B cell (primary cell): ENCODE results near the gene CD8A. TPM values are rescaled to one million over a fixed set of nuclear protein-coding genes. Genes with fewer than 3 reads are reported as not detected.

Experiments used
- ATAC-seq: fragments of 200-7000 bp; cut with Tn5 transposase; one replicate; pipeline ENCODE4 v1.10.0; 2021; ENCODE audit warnings: low read depth, mild to moderate bottlenecking, moderate number of reproducible peaks, moderate library complexity
- CTCF ChIA-PET: fragments of 350-600 bp; sonication (Branson Sonifier 250); formaldehyde crosslinking; loops from one replicate; lab custom pipeline; 2021; ENCODE audit warnings: antibody characterized with exemption, inconsistent platforms; lab: Charles Lee
- POLR2A ChIA-PET: fragments of 350-600 bp; sonication (Branson Sonifier 250); formaldehyde crosslinking; loops from one replicate; lab custom pipeline; 2021; ENCODE audit warnings: antibody characterized with exemption; lab: Charles Lee
- DNase-seq: peaks from one replicate; pipeline ENCODE4 v3.0.0; 2013
- H2AFZ ChIP-seq: 2 replicates; pipeline ENCODE4 v1.6.1; 2012; ENCODE audit warnings: mild to moderate bottlenecking, low read depth, low read length; ENCODE audit not compliant: insufficient read depth, poor library complexity, severe bottlenecking
- H3K27ac ChIP-seq, 2 donors: 1 replicate in 1 of 2; 2 replicates in 1 of 2; pipeline ENCODE4 v1.5.1; 2012 to 2013; ENCODE audit warnings: low read length in 2 of 2, mild to moderate bottlenecking in 2 of 2, moderate library complexity in 1 of 2
- H3K27me3 ChIP-seq, 4 experiments: fragments of 200-600 bp in 1 of 4; sonication (generic) in 1 of 4; replicated peaks in 1 of 4; 1 replicate in 2 of 4; 2 replicates in 2 of 4; pipeline versions ENCODE4 v1.6.1 to v1.7.0; 2013 to 2016; ENCODE audit warnings: low read length in 3 of 4, mild to moderate bottlenecking in 2 of 4, mixed read lengths in 1 of 4, moderate library complexity in 1 of 4; ENCODE audit not compliant: insufficient read depth in 4 of 4, control insufficient read depth in 3 of 4; ENCODE audit errors: control extremely low read depth in 1 of 4
- H3K36me3 ChIP-seq, 2 experiments: replicated peaks in 1 of 2; 1 replicate in 1 of 2; 2 replicates in 1 of 2; pipeline versions ENCODE4 v1.6.1 to v1.7.1; 2013; ENCODE audit warnings: low read length in 1 of 2; ENCODE audit not compliant: insufficient read depth in 2 of 2, control insufficient read depth in 1 of 2; ENCODE audit errors: control extremely low read depth in 1 of 2, extremely low read depth in 1 of 2
- H3K4me1 ChIP-seq, 2 donors: fragments of 200-600 bp in 1 of 2; sonication (generic) in 1 of 2; 1 replicate in 1 of 2; 2 replicates in 1 of 2; pipeline versions ENCODE4 v1.5.1 to v1.6.1; 2013 to 2017; ENCODE audit warnings: low read length in 2 of 2; ENCODE audit not compliant: control insufficient read depth in 2 of 2, insufficient read depth in 2 of 2
- H3K4me2 ChIP-seq: replicated peaks from 2 replicates; pipeline ENCODE3; 2012; ENCODE audit warnings: mild to moderate bottlenecking, low read depth, low read length; ENCODE audit not compliant: poor library complexity, severe bottlenecking
- H3K4me3 ChIP-seq, 5 experiments: fragments of 200-600 bp in 1 of 5; sonication (generic) in 1 of 5; 1 replicate in 3 of 5; 2 replicates in 2 of 5; pipeline versions ENCODE4 v1.5.1 to v1.7.0; 2011 to 2016; ENCODE audit warnings: low read length in 4 of 5, mild to moderate bottlenecking in 4 of 5, low read depth in 2 of 5, control low read depth in 1 of 5, moderate library complexity in 1 of 5; ENCODE audit not compliant: insufficient read depth in 1 of 5; ENCODE audit errors: control extremely low read depth in 1 of 5, extremely low read depth in 1 of 5
- H3K79me2 ChIP-seq: fragments of 200-600 bp; sonication (generic); one replicate; pipeline ENCODE4 v1.6.0; 2016; ENCODE audit warnings: low read length; ENCODE audit not compliant: control insufficient read depth, insufficient read depth
- H3K9ac ChIP-seq: fragments of 200-600 bp; sonication (generic); 2 replicates; pipeline ENCODE4 v1.6.1; 2017; ENCODE audit warnings: mild to moderate bottlenecking, low read length, moderate library complexity
- H3K9me3 ChIP-seq, 3 donors: one replicate each; pipeline versions ENCODE4 v1.6.1 to v1.7.1; 2013; ENCODE audit warnings: low read length in 2 of 3; ENCODE audit not compliant: control insufficient read depth in 2 of 3, insufficient read depth in 1 of 3; ENCODE audit errors: control extremely low read depth in 1 of 3
- H4K20me1 ChIP-seq: 2 replicates; pipeline ENCODE4 v1.6.0; 2012; ENCODE audit warnings: mild to moderate bottlenecking, low read length; ENCODE audit not compliant: insufficient read depth, control insufficient read depth, poor library complexity, severe bottlenecking
- H3K27ac Mint-ChIP-seq: one replicate; pipeline ENCODE4 v1.8.0; 2021; ENCODE audit warnings: mixed read lengths
- H3K27me3 Mint-ChIP-seq: one replicate; pipeline ENCODE4 v1.8.0; 2021; ENCODE audit warnings: mixed read lengths
- H3K4me1 Mint-ChIP-seq: one replicate; pipeline ENCODE4 v1.8.0; 2021; ENCODE audit warnings: mixed read lengths
- H3K4me3 Mint-ChIP-seq: one replicate; pipeline ENCODE4 v1.8.0; 2021; ENCODE audit warnings: mixed read lengths
- H3K9me3 Mint-ChIP-seq: one replicate; pipeline ENCODE4 v1.8.0; 2022; ENCODE audit warnings: mixed read lengths; ENCODE audit not compliant: insufficient read depth
- CTCF ChIP-seq: fragments of 200-600 bp; IDR thresholded peaks from one replicate; pipeline ENCODE4 v1.8.0; 2022; ENCODE audit warnings: antibody characterized with exemption, mild to moderate bottlenecking
- EZH2 ChIP-seq: IDR thresholded peaks from 2 replicates; pipeline ENCODE4 v1.6.1; 2012; ENCODE audit warnings: borderline replicate concordance, low read depth, mild to moderate bottlenecking, moderate library complexity, low read length; ENCODE audit not compliant: insufficient read depth, poor library complexity, severe bottlenecking
- WGBS: methylation state at CpG from one replicate; pipeline ENCODE4 v1.1.5; 2013; ENCODE audit warnings: missing lambda C conversion rate; ENCODE audit not compliant: insufficient coverage; 5-methylcytosine and 5-hydroxymethylcytosine counted together
- intact Hi-C: fragments of 100-400 bp; cut with micrococcal nuclease; formaldehyde crosslinking; loops from one replicate; pipeline ENCODE4 v1.10.0; 2022
- polyA plus RNA-seq: library from polyadenylated mRNA; depleted of rRNA; stranded (reverse); fragments of >200 nt; gene quantifications from 2 replicates; pipeline ENCODE4 v1.2.3, GENCODE V29; 2012
- total RNA-seq, 2 donors: library from RNA; stranded (reverse); fragments of 120-200 nt in 1 of 2; gene quantifications; 1 replicate in 1 of 2; 2 replicates in 1 of 2; pipeline versions ENCODE4 v1.2.3 to v1.2.4, GENCODE V29; 2013 to 2022

Gene CD8A
- total and polyA plus RNA-seq, 2 donors (not counting 1 experiment from before 2014, with no cell fraction given) = 0.49 to 0.76 TPM

- Histone ChIP-seq H3K36me3 (peaks cover under 1 to 3% of the 10 kb centered on the region in 2 experiments), H3K9ac (no peak overlapping the region), H4K20me1 (no peaks in the 10 kb centered on the region), H3K4me1 (peaks cover 13 to 21% of the 10 kb centered on the region in 2 donors), H3K4me3 (no peak overlapping the region), H3K9me3 (no peaks in the 10 kb centered on the region), H3K79me2 (no peaks in the 10 kb centered on the region), H2AFZ (no peak overlapping the region), H3K27ac (no peak overlapping the region), H3K27me3 (no peaks in the 10 kb centered on the region), H3K4me2 (no peak overlapping the region)
- ChIA-PET POLR2A (no interaction called here), CTCF (no interaction called here)
- intact Hi-C loops = no loop called here
- no peak for ATAC-seq
- DNase-seq = no peak
- Mint-ChIP-seq H3K9me3 (no peaks in the 10 kb centered on the region), H3K27me3 (no peaks in the 10 kb centered on the region), H3K4me3 (no peak overlapping the region), H3K27ac (no peak overlapping the region), H3K4me1 (peaks cover 20% of the 10 kb centered on the region)
- TF ChIP-seq EZH2 (no peak), CTCF (no peak)
- WGBS = 70% methylated on average over 1 of the region's 9 CpGs
Measured at GRCh38 chr2:86781363-86781762, 9.3 kb downstream of the CD8A start.

- intact Hi-C loops = no loop called here
- CTCF ChIA-PET = interaction anchor here (1.0 to 1.4 kb wide), 2 partner anchors 15 to 27 kb away, joined by 4 to 5 read pairs; no protein-coding TSS in a partner anchor
- no peak overlapping the region for H3K4me3 ChIP-seq
Measured at GRCh38 chr2:86779971-86780370, 10.7 kb downstream of the CD8A start.

More at GRCh38 chr2:86779971-86780370, 10.7 kb downstream of the CD8A start:
- Mint-ChIP-seq H3K4me1 (peaks cover 20% of the 10 kb centered on the region), H3K9me3 (no peaks in the 10 kb centered on the region), H3K27ac (no peak overlapping the region), H3K27me3 (no peaks in the 10 kb centered on the region), H3K4me3 (no peak overlapping the region)
- H4K20me1 ChIP-seq = no peaks in the 10 kb centered on the region
- no peak for ATAC-seq
- 92% methylated on average over 1 of the region's 3 CpGs for WGBS
- H3K9me3 ChIP-seq = no peaks in the 10 kb centered on the region
- POLR2A ChIA-PET = no interaction called here
- DNase-seq = no peak
- peaks cover 5 to 14% of the 10 kb centered on the region in 2 experiments for H3K36me3 ChIP-seq
- H3K79me2 ChIP-seq = no peaks in the 10 kb centered on the region
- H3K4me1 ChIP-seq = peaks cover 13 to 21% of the 10 kb centered on the region in 2 donors
- H3K4me2 ChIP-seq = no peak overlapping the region
- no peak overlapping the region for H3K27ac ChIP-seq
- TF ChIP-seq CTCF (no peak), EZH2 (no peak)
- H3K27me3 ChIP-seq = no peaks in the 10 kb centered on the region
- H3K9ac ChIP-seq = no peak overlapping the region
- no peak overlapping the region for H2AFZ ChIP-seq
